Fibroblast of upper back skin (primary cell): Measurements from ENCODE around the gene ZNF282.
A peak's percentile ranks its signal among the peaks of the same experiment; 100 is the strongest.

ENCODE experiments used
- DNase-seq: peaks from one replicate; pipeline ENCODE4 v3.0.0-alpha.2; 2013

The ZNF282 gene

GRCh38 chr7:149195180-149196150 is at the start of gene ZNF282:
TSS of gene ZNF282 (plus strand) at chr7:149195546. CDS start at chr7:149195590, 44 bp downstream.
- peak; percentile 89 for DNase-seq

- peak; percentile 73 for DNase-seq
Measured at GRCh38 chr7:149147072-149147751, 48.1 kb upstream of the ZNF282 start, which contains the start of gene ZNF398. TSS of gene ZNF398 (plus strand) at chr7:149147453. CDS start at chr7:149147743, 290 bp downstream.

- no peak for DNase-seq
Measured at GRCh38 chr7:149147752-149148653, 47.3 kb upstream of the ZNF282 start.

- no peak for DNase-seq
Measured at GRCh38 chr7:149150981-149151380, 44.4 kb upstream of the ZNF282 start.

GRCh38 chr7:149153346-149153745 is 42.0 kb upstream of the ZNF282 start:
- no peak for DNase-seq

GRCh38 chr7:149154056-149154455 is 41.3 kb upstream of the ZNF282 start:
- no peak for DNase-seq

- DNase-seq: no peak
Measured at GRCh38 chr7:149156898-149157297, 38.4 kb upstream of the ZNF282 start.

- no peak for DNase-seq
Measured at GRCh38 chr7:149161241-149161848, 34.0 kb upstream of the ZNF282 start.

GRCh38 chr7:149166142-149166541 is 29.2 kb upstream of the ZNF282 start:
- DNase-seq: no peak

- DNase-seq: no peak
Measured at GRCh38 chr7:149166630-149167352, 28.6 kb upstream of the ZNF282 start.

GRCh38 chr7:149171892-149172533 is 23.3 kb upstream of the ZNF282 start:
- DNase-seq: peak; percentile 69

- no peak for DNase-seq
Measured at GRCh38 chr7:149172534-149172920, 22.8 kb upstream of the ZNF282 start.

GRCh38 chr7:149175150-149175549 is 20.2 kb upstream of the ZNF282 start:
- no peak for DNase-seq

GRCh38 chr7:149179241-149179640 is 16.1 kb upstream of the ZNF282 start:
- no peak for DNase-seq

GRCh38 chr7:149180722-149181449 is 14.5 kb upstream of the ZNF282 start:
- peak; percentile 36 for DNase-seq

- no peak for DNase-seq
Measured at GRCh38 chr7:149181450-149181790, 13.9 kb upstream of the ZNF282 start.

- no peak for DNase-seq
Measured at GRCh38 chr7:149184274-149184673, 11.1 kb upstream of the ZNF282 start.

- no peak for DNase-seq
Measured at GRCh38 chr7:149188213-149188612, 7.1 kb upstream of the ZNF282 start.

- DNase-seq: no peak
Measured at GRCh38 chr7:149188637-149189259, 6.6 kb upstream of the ZNF282 start.

- no peak for DNase-seq
Measured at GRCh38 chr7:149191851-149192250, 3.5 kb upstream of the ZNF282 start.
